Gastroesophageal sphincter (tissue), 3 donors: ENCODE data around the gene PTTG1.

Experiments
- CTCF ChIP-seq, 4 experiments: fragments of 200-600 bp in 2 of 4; fragments of 450-650 bp in 2 of 4; sonication (generic) in 1 of 4; IDR thresholded peaks; one replicate each; pipeline ENCODE4 v1.5.1; 2017 to 2019; ENCODE audit warnings: antibody characterized with exemption in 4 of 4, mild to moderate bottlenecking in 2 of 4, moderate library complexity in 2 of 4
- POLR2A ChIP-seq, 2 donors: fragments of 450-650 bp; IDR thresholded peaks; one replicate each; pipeline ENCODE4 v1.6.1; 2017; ENCODE audit warnings: antibody characterized with exemption in 2 of 2, mild to moderate bottlenecking in 2 of 2, moderate library complexity in 1 of 2
- POLR2AphosphoS5 ChIP-seq: sonication (generic); formaldehyde crosslinking; IDR thresholded peaks from one replicate; pipeline ENCODE4 v1.6.1; 2017; ENCODE audit warnings: antibody characterized with exemption

- TF ChIP-seq CTCF (IDR thresholded peaks at IDR 0.05) (no peak), POLR2A (IDR thresholded peaks at IDR 0.05) (no peak), POLR2AphosphoS5 (no peak)
Observed at GRCh38 chr5:160375701-160376100, 46.0 kb upstream of the PTTG1 start.
